ENCODE data around the gene PLCB1.
"Not testable (repeated sequence)": the region's sequence is repeated elsewhere in the genome, so short reads cannot be mapped to it uniquely, and the experiment has no call there.

DNA sequence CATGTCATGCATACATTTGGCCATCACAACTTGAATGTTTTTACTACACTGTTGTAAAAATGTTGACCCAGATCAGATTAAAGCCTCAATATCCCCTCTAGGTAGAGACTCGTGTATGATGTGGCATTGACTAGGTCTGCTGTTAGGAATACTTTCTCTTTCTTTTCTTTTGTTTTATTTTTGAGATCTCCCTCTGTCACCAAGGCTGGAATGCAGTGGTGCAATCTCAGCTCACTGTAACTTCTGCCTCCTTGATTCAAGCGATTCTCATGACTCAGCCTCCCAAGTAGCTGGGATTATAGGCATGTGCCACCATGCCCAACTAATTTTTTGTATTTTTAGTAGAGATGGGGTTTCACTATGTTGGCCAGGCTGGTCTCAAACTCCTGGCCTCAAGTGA lies 334.7 kb downstream of the PLCB1 start:
- not testable (repeated sequence) for TF ChIP-seq POLR2A (IDR thresholded peaks at IDR 0.05; ENCODE audit: low read depth, low read length); ZBTB40 (IDR thresholded peaks at IDR 0.05; ENCODE audit: borderline replicate concordance); CTCF (IDR thresholded peaks at IDR 0.05 in 2 of 3, conservative IDR thresholded peaks at IDR 0.05 in 1 of 3; ENCODE audit: control insufficient read depth in 2 of 3, extremely low read depth in 1 of 3, insufficient read depth in 1 of 3, low read depth in 3 of 3, low read length in 3 of 3); EZH2 (IDR thresholded peaks at IDR 0.05; ENCODE audit: borderline replicate concordance, control insufficient read depth, low read depth, low read length); YY1 (IDR thresholded peaks at IDR 0.05; ENCODE audit: low read depth, low read length)
- TF ChIP-seq, protein P1, sequence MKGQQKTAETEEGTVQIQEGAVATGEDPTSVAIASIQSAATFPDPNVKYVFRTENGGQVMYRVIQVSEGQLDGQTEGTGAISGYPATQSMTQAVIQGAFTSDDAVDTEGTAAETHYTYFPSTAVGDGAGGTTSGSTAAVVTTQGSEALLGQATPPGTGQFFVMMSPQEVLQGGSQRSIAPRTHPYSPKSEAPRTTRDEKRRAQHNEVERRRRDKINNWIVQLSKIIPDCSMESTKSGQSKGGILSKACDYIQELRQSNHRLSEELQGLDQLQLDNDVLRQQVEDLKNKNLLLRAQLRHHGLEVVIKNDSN (IDR thresholded peaks at IDR 0.05; ENCODE audit: borderline replicate concordance, extremely low read length, insufficient read depth, low read depth, low read length): not testable (repeated sequence)
- TF ChIP-seq, protein P2, sequence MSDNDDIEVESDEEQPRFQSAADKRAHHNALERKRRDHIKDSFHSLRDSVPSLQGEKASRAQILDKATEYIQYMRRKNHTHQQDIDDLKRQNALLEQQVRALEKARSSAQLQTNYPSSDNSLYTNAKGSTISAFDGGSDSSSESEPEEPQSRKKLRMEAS (IDR thresholded peaks at IDR 0.05; ENCODE audit: low read depth, low read length): not testable (repeated sequence)
